DOHH2 (cell line): ENCODE data around the gene STUB1.

ENCODE experiments used
- CTCF ChIP-seq: fragments of 200-600 bp; sonication (generic); IDR thresholded peaks from one replicate; pipeline ENCODE4 v1.5.1; 2014; ENCODE audit warnings: antibody characterized with exemption, mild to moderate bottlenecking, low read depth, low read length; ENCODE audit not compliant: poor library complexity, severe bottlenecking
- EZH2phosphoT487 ChIP-seq: fragments of 200-600 bp; sonication (generic); IDR thresholded peaks from 2 replicates; pipeline ENCODE4 v1.6.1; 2017; ENCODE audit warnings: borderline replicate concordance, mild to moderate bottlenecking, antibody characterized with exemption, low read length, moderate library complexity, mixed read lengths

GRCh38 chr16:692356-693108, 12.3 kb downstream of the STUB1 start:
- TF ChIP-seq EZH2phosphoT487 (no peak), CTCF (no peak)
